HEK293 (cell line): ENCODE measurements around the gene ZNF521.
A peak's percentile ranks its signal among the peaks of the same experiment; 100 is the strongest.

Experiments used
- CTCF ChIA-PET: fragments of 350-600 bp; formaldehyde crosslinking; extraction: SDS; loops from one replicate; lab custom pipeline; 2021; ENCODE audit warnings: antibody characterized with exemption; lab: Yijun Ruan, JAX
- POLR2A ChIA-PET: fragments of 300-600 bp; formaldehyde crosslinking; extraction: SDS; loops from one replicate; lab custom pipeline; 2020; ENCODE audit warnings: antibody characterized with exemption, inconsistent platforms; lab: Yijun Ruan, JAX
- H3K27ac ChIP-seq: fragments of 200-500 bp; sonication (Bioruptor generic); 2 replicates; pipeline ENCODE4 v1.5.1; 2014; ENCODE audit warnings: low read depth, low read length, control low read depth, inconsistent platforms; ENCODE audit errors: extremely low read depth
- H3K36me3 ChIP-seq, 2 experiments: fragments of 200-500 bp in 1 of 2; sonication (Bioruptor generic) in 1 of 2; 1 replicate in 1 of 2; 2 replicates in 1 of 2; pipeline ENCODE4 v1.5.1; 2014 to 2017; ENCODE audit warnings: inconsistent platforms in 2 of 2, low read length in 2 of 2; ENCODE audit not compliant: control insufficient read depth in 2 of 2, insufficient read depth in 1 of 2
- H3K4me1 ChIP-seq: fragments of 200-500 bp; sonication (Bioruptor generic); 2 replicates; pipeline ENCODE4 v1.5.1; 2014; ENCODE audit warnings: mild to moderate bottlenecking, low read length, inconsistent platforms; ENCODE audit not compliant: control insufficient read depth, insufficient read depth
- H3K4me3 ChIP-seq: 2 replicates; pipeline ENCODE4 v1.5.1; 2011; ENCODE audit warnings: low read depth, mild to moderate bottlenecking, control low read depth, low read length, moderate library complexity
- H3K9me3 ChIP-seq: fragments of 200-500 bp; sonication (Bioruptor generic); 2 replicates; pipeline ENCODE4 v1.5.1; 2014; ENCODE audit warnings: low read depth, low read length, inconsistent platforms; ENCODE audit not compliant: control insufficient read depth, insufficient read depth
- FEZF1 ChIP-seq: fragments of 450-650 bp; formaldehyde crosslinking; IDR thresholded peaks from 2 replicates; pipeline ENCODE4 v1.5.1; 2016; ENCODE audit warnings: missing biosample characterization, missing genetic modification characterization
- KLF8 ChIP-seq: fragments of 450-650 bp; formaldehyde crosslinking; IDR thresholded peaks from 2 replicates; pipeline ENCODE4 v1.5.1; 2016; ENCODE audit warnings: missing biosample characterization, missing genetic modification characterization
- SCRT1 ChIP-seq: fragments of 450-650 bp; formaldehyde crosslinking; IDR thresholded peaks from 2 replicates; pipeline ENCODE4 v1.5.1; 2016; ENCODE audit warnings: missing biosample characterization, missing genetic modification characterization, borderline replicate concordance
- SETDB1 ChIP-seq: IDR thresholded peaks from one replicate; pipeline ENCODE4 v1.6.1; 2017; ENCODE audit warnings: mild to moderate bottlenecking, low read length, moderate library complexity, mixed read lengths; ENCODE audit not compliant: insufficient read length
- SP3 ChIP-seq: fragments of 450-650 bp; formaldehyde crosslinking; IDR thresholded peaks from 2 replicates; pipeline ENCODE4 v1.5.1; 2016; ENCODE audit warnings: missing biosample characterization, missing genetic modification characterization
- SP7 ChIP-seq: fragments of 450-650 bp; formaldehyde crosslinking; IDR thresholded peaks from 2 replicates; pipeline ENCODE4 v1.5.1; 2016; ENCODE audit warnings: missing biosample characterization, missing genetic modification characterization
- TRIM28 ChIP-seq: IDR thresholded peaks from 2 replicates; pipeline ENCODE4 v1.6.1; 2011; ENCODE audit warnings: low read length, control low read depth, borderline replicate concordance
- ZBTB17 ChIP-seq: fragments of 450-650 bp; formaldehyde crosslinking; IDR thresholded peaks from 2 replicates; pipeline ENCODE4 v1.5.1; 2016; ENCODE audit warnings: missing biosample characterization, missing genetic modification characterization
- ZBTB20 ChIP-seq: fragments of 450-650 bp; formaldehyde crosslinking; IDR thresholded peaks from 2 replicates; pipeline ENCODE4 v1.5.1; 2016; ENCODE audit warnings: missing biosample characterization, missing genetic modification characterization
- ZBTB8A ChIP-seq: fragments of 450-650 bp; formaldehyde crosslinking; IDR thresholded peaks from 2 replicates; pipeline ENCODE4 v1.5.1; 2016; ENCODE audit warnings: missing biosample characterization, missing genetic modification characterization
- ZIC2 ChIP-seq: fragments of 450-650 bp; formaldehyde crosslinking; IDR thresholded peaks from 2 replicates; pipeline ENCODE4 v1.5.1; 2016; ENCODE audit warnings: missing biosample characterization, missing genetic modification characterization
- ZNF157 ChIP-seq: fragments of 450-650 bp; formaldehyde crosslinking; IDR thresholded peaks from 2 replicates; pipeline ENCODE4 v1.5.1; 2016; ENCODE audit warnings: missing biosample characterization, missing genetic modification characterization
- ZNF223 ChIP-seq: fragments of 450-650 bp; formaldehyde crosslinking; IDR thresholded peaks from 2 replicates; pipeline ENCODE4 v1.5.1; 2016; ENCODE audit warnings: missing biosample characterization, missing genetic modification characterization
- ZNF274 ChIP-seq, 2 experiments: fragments of 200-500 bp in 1 of 2; fragments of 450-650 bp in 1 of 2; sonication (Bioruptor generic) in 1 of 2; formaldehyde crosslinking in 1 of 2; IDR thresholded peaks; 2 replicates each; pipeline versions ENCODE4 v1.5.1 to v1.6.1; 2014 to 2016; ENCODE audit warnings: borderline replicate concordance in 1 of 2, inconsistent platforms in 1 of 2, low read length in 1 of 2, missing biosample characterization in 1 of 2, missing genetic modification characterization in 1 of 2
- ZNF48 ChIP-seq: fragments of 450-650 bp; formaldehyde crosslinking; IDR thresholded peaks from 2 replicates; pipeline ENCODE4 v1.5.1; 2016; ENCODE audit warnings: missing biosample characterization, missing genetic modification characterization
- ZNF501 ChIP-seq: fragments of 450-650 bp; formaldehyde crosslinking; IDR thresholded peaks from 2 replicates; pipeline ENCODE4 v1.5.1; 2016; ENCODE audit warnings: missing biosample characterization, missing genetic modification characterization
- ZNF555 ChIP-seq: fragments of 450-650 bp; formaldehyde crosslinking; conservative IDR thresholded peaks from 2 replicates; pipeline ENCODE4 v1.5.1; 2017; ENCODE audit warnings: missing biosample characterization, mild to moderate bottlenecking, missing genetic modification characterization, inconsistent platforms
- ZNF571 ChIP-seq: fragments of 450-650 bp; formaldehyde crosslinking; IDR thresholded peaks from 2 replicates; pipeline ENCODE4 v1.5.0; 2017; ENCODE audit warnings: missing biosample characterization, missing genetic modification characterization
- ZNF600 ChIP-seq: fragments of 450-650 bp; formaldehyde crosslinking; IDR thresholded peaks from 2 replicates; pipeline ENCODE4 v1.5.1; 2016; ENCODE audit warnings: missing biosample characterization, missing genetic modification characterization
- ZNF792 ChIP-seq: fragments of 450-650 bp; formaldehyde crosslinking; IDR thresholded peaks from 2 replicates; pipeline ENCODE4 v1.5.1; 2016; ENCODE audit warnings: missing biosample characterization, missing genetic modification characterization
- ZSCAN16 ChIP-seq: fragments of 450-650 bp; formaldehyde crosslinking; IDR thresholded peaks from 2 replicates; pipeline ENCODE4 v1.5.1; 2016; ENCODE audit warnings: missing biosample characterization, missing genetic modification characterization
- TF ChIP-seq, protein P1 (sequence below): fragments of 450-650 bp; formaldehyde crosslinking; IDR thresholded peaks from 2 replicates; pipeline ENCODE4 v1.5.1; 2017; ENCODE audit warnings: missing biosample characterization, missing genetic modification characterization
- TF ChIP-seq, protein P2 (sequence below): fragments of 450-650 bp; formaldehyde crosslinking; IDR thresholded peaks from 2 replicates; pipeline ENCODE4 v1.5.1; 2016; ENCODE audit warnings: missing biosample characterization, missing genetic modification characterization

The ZNF521 gene

DNA sequence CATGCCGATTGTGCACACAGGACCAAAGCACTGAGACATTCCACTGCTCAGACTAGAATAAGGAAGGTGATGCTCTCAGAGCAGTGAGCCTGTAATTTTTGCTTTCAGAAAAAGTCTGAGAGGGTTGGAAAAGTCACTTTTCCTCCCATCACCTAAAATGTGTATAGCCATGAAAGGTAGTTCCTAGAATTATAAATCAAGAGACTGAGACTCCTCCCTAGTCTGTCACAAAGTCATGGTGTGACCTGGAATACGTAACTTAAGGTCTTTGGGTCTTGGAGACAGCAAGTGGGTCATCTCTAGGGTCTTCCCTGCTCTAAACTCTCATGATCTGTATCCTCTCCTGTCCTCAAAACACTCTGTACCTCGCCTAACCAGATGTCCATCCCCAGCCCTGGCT, 16.9 kb downstream of the ZNF521 start:
- CTCF ChIA-PET, result interaction anchor here (0.8 kb wide), 1 partner anchor 1413 kb away, joined by 3 read pairs; no protein-coding TSS in a partner anchor
- Histone ChIP-seq H3K36me3 (no peaks in the 10 kb centered on the region), H3K9me3 (no peaks in the 10 kb centered on the region), H3K4me1 (no peaks in the 10 kb centered on the region), H3K27ac (no peak overlapping the region), H3K4me3 (no peak overlapping the region)
- TF ChIP-seq ZNF48 (tag by site-specific recombination) (no peak), SP7 (no peak)
- TF ChIP-seq, protein P1, sequence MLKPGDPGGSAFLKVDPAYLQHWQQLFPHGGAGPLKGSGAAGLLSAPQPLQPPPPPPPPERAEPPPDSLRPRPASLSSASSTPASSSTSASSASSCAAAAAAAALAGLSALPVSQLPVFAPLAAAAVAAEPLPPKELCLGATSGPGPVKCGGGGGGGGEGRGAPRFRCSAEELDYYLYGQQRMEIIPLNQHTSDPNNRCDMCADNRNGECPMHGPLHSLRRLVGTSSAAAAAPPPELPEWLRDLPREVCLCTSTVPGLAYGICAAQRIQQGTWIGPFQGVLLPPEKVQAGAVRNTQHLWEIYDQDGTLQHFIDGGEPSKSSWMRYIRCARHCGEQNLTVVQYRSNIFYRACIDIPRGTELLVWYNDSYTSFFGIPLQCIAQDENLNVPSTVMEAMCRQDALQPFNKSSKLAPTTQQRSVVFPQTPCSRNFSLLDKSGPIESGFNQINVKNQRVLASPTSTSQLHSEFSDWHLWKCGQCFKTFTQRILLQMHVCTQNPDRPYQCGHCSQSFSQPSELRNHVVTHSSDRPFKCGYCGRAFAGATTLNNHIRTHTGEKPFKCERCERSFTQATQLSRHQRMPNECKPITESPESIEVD (tag by site-specific recombination), result no peak
- POLR2A ChIA-PET, result no interaction called here

DNA sequence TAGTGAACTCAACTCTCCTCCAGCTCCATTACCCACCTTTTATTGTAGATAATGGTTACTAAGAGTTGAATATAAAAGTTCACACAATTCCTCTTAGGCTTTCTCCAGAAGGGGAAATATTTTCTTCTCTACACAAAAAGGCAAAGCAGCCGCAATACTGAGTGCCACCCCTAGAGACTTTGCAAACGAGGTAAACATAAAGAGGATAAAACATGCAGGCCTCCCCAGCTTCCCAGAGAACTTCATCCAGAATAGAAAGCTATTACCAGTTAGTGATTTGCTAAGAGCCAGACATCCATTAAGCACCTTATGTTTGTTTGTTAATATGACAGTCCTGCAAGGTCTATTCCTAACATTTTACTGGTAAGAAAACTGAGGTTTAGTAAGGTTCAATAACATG, 17.4 kb downstream of the ZNF521 start:
- H3K4me1 ChIP-seq, result no peaks in the 10 kb centered on the region
- TF ChIP-seq ZNF223 (tag by site-specific recombination) (no peak), TRIM28 (no peak), ZBTB8A (tag by site-specific recombination) (no peak), ZNF571 (tag by site-specific recombination) (no peak), ZBTB20 (no peak), ZNF501 (tag by site-specific recombination) (no peak), ZNF157 (no peak), ZIC2 (tag by site-specific recombination) (no peak), SCRT1 (tag by site-specific recombination) (no peak), ZNF555 (tag by site-specific recombination) (no peak)
- no peaks in the 10 kb centered on the region for H3K9me3 ChIP-seq
- ChIA-PET CTCF (interaction anchor here (0.8 kb wide), 1 partner anchor 1412 kb away, joined by 3 read pairs; no protein-coding TSS in a partner anchor), POLR2A (no interaction called here)
- H3K4me3 ChIP-seq, result no peak overlapping the region
- no peaks in the 10 kb centered on the region for H3K36me3 ChIP-seq
- H3K27ac ChIP-seq, result no peak overlapping the region

DNA sequence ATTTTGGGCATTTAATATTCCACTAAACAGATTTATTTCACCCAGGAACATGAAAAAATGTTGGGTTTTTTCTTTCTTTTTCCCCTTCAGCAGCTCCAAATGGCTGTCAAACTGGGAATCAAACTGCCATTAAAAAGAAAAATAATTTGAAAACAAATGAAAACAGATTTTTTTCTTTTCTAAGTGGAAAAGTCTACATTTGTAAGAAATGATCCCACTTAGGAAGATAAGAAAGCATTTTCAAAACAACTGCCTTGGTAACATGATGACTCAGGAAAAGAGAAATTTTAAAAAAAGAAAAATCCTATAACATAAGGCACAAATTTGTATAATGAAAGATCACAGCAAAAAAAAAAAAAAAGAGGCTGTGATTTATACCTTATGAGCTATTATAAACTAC, 20.0 kb downstream of the ZNF521 start:
- H3K36me3 ChIP-seq, result no peaks in the 10 kb centered on the region
- POLR2A ChIA-PET, result no interaction called here
- no peak overlapping the region for H3K27ac ChIP-seq
- no peaks in the 10 kb centered on the region for H3K9me3 ChIP-seq
- TF ChIP-seq, protein P1 (tag by site-specific recombination), result peak; percentile 55
- TF ChIP-seq ZSCAN16 (tag by site-specific recombination) (no peak), ZNF600 (no peak), ZNF571 (tag by site-specific recombination) (no peak), FEZF1 (tag by site-specific recombination) (no peak), SETDB1 (no peak)
- CTCF ChIA-PET, result interaction anchor here (0.7 to 1.1 kb wide), 2 partner anchors 9 to 498 kb away, joined by 3 read pairs; no protein-coding TSS in a partner anchor
- H3K4me1 ChIP-seq, result peaks cover 9% of the 10 kb centered on the region
- H3K4me3 ChIP-seq, result no peak overlapping the region

DNA sequence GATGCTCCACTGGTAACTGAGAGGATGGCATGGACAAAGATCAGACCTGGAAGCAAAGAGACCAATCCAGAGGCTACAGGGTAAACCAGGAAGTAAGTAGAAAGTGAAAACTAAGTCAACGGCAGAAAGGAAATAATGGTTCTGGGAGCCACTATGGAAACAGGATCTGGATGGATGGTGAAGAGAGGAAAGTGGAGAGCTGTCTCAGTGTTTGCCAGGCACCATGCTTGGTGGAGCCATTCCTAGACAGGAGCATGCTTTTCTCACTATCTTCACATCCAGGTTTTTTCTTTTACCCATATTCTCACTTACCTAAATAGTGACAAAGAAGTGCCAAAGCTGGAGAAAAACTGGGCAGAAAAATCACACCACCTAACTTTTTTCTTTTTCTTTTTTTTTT, 22.2 kb downstream of the ZNF521 start:
- H3K27ac ChIP-seq, result no peak overlapping the region
- no peak overlapping the region for H3K4me3 ChIP-seq
- ChIA-PET CTCF (no interaction called here), POLR2A (no interaction called here)
- peaks cover 14% of the 10 kb centered on the region for H3K4me1 ChIP-seq
- H3K9me3 ChIP-seq, result no peaks in the 10 kb centered on the region
- no peaks in the 10 kb centered on the region for H3K36me3 ChIP-seq
- TF ChIP-seq ZNF274 (IDR thresholded peaks at IDR 0.05; ENCODE audit: low read length) (no peak), ZNF274 (tag by site-specific recombination; IDR thresholded peaks at IDR 0.05; ENCODE audit: borderline replicate concordance) (no peak), KLF8 (tag by site-specific recombination) (peak; percentile 21; the same call in 1 of the 2 replicates), ZBTB17 (peak; percentile 73), SP3 (tag by site-specific recombination) (peak; percentile 39; the same call in 1 of the 2 replicates), ZNF792 (tag by site-specific recombination) (no peak)
- TF ChIP-seq, protein P2, sequence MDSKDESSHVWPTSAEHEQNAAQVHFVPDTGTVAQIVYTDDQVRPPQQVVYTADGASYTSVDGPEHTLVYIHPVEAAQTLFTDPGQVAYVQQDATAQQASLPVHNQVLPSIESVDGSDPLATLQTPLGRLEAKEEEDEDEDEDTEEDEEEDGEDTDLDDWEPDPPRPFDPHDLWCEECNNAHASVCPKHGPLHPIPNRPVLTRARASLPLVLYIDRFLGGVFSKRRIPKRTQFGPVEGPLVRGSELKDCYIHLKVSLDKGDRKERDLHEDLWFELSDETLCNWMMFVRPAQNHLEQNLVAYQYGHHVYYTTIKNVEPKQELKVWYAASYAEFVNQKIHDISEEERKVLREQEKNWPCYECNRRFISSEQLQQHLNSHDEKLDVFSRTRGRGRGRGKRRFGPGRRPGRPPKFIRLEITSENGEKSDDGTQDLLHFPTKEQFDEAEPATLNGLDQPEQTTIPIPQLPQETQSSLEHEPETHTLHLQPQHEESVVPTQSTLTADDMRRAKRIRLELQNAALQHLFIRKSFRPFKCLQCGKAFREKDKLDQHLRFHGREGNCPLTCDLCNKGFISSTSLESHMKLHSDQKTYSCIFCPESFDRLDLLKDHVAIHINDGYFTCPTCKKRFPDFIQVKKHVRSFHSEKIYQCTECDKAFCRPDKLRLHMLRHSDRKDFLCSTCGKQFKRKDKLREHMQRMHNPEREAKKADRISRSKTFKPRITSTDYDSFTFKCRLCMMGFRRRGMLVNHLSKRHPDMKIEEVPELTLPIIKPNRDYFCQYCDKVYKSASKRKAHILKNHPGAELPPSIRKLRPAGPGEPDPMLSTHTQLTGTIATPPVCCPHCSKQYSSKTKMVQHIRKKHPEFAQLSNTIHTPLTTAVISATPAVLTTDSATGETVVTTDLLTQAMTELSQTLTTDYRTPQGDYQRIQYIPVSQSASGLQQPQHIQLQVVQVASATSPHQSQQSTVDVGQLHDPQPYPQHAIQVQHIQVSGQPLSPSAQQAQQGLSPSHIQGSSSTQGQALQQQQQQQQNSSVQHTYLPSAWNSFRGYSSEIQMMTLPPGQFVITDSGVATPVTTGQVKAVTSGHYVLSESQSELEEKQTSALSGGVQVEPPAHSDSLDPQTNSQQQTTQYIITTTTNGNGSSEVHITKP (tag by site-specific recombination), result no peak
